HepG2 (cell line): ENCODE data around the gene MAN1B1. TPM values are rescaled to one million over a fixed set of nuclear protein-coding genes. Genes with fewer than 3 reads are reported as not detected.

Experiments used
- ATAD3A ChIP-seq: sonication (generic); formaldehyde crosslinking; IDR thresholded peaks from 2 replicates; pipeline ENCODE4 v1.4.0; 2020; ENCODE audit warnings: missing genetic modification reagents
- MYC ChIP-seq: sonication (generic); formaldehyde crosslinking; IDR thresholded peaks from 2 replicates; pipeline ENCODE4 v1.9.0; 2021; ENCODE audit warnings: missing genetic modification reagents, borderline replicate concordance
- NAIF1 ChIP-seq: sonication (generic); formaldehyde crosslinking; IDR thresholded peaks from 2 replicates; pipeline ENCODE4 v1.5.0; 2020; ENCODE audit warnings: mild to moderate bottlenecking, missing genetic modification reagents, borderline replicate concordance
- NR2F2 ChIP-seq: IDR thresholded peaks from 2 replicates; pipeline ENCODE4 v1.6.1; 2012; ENCODE audit warnings: low read depth, inconsistent platforms, borderline replicate concordance
- PHF20 ChIP-seq: sonication (generic); formaldehyde crosslinking; IDR thresholded peaks from 2 replicates; pipeline ENCODE4 v1.5.0; 2020; ENCODE audit warnings: mild to moderate bottlenecking, missing genetic modification reagents
- PHF5A ChIP-seq: IDR thresholded peaks from one replicate; pipeline ENCODE4 v1.6.1; 2018; ENCODE audit warnings: low read depth, missing genetic modification reagents; ENCODE audit not compliant: unreplicated experiment
- RFX1 ChIP-seq: fragments of 450-650 bp; IDR thresholded peaks from 2 replicates; pipeline ENCODE4 v1.6.1; 2017
- SMAD3 ChIP-seq: sonication (generic); formaldehyde crosslinking; IDR thresholded peaks from 2 replicates; pipeline ENCODE4 v1.4.0; 2020; ENCODE audit warnings: missing genetic modification reagents
- SNRNP70 ChIP-seq: fragments of 200-400 bp; formaldehyde crosslinking; IDR thresholded peaks from 2 replicates; pipeline ENCODE4 v1.6.1; 2017; ENCODE audit warnings: mild to moderate bottlenecking, low read depth, low read length, moderate library complexity
- ZEB1 ChIP-seq: IDR thresholded peaks from 2 replicates; pipeline ENCODE4 v1.6.1; 2012; ENCODE audit warnings: mild to moderate bottlenecking, low read depth, inconsistent platforms; ENCODE audit not compliant: insufficient replicate concordance
- ZNF20 ChIP-seq: sonication (generic); formaldehyde crosslinking; IDR thresholded peaks from 2 replicates; pipeline ENCODE4 v1.4.0; 2020; ENCODE audit warnings: mild to moderate bottlenecking, moderate library complexity, missing genetic modification reagents
- ZNF207 ChIP-seq: fragments of 450-650 bp; IDR thresholded peaks from 2 replicates; pipeline ENCODE4 v1.6.1; 2016; ENCODE audit warnings: antibody characterized with exemption, borderline replicate concordance
- ZNF546 ChIP-seq: sonication (generic); formaldehyde crosslinking; conservative IDR thresholded peaks from 2 replicates; pipeline ENCODE4 v1.8.1; 2023; ENCODE audit warnings: mild to moderate bottlenecking, missing genetic modification reagents
- ZNF75D ChIP-seq: sonication (generic); formaldehyde crosslinking; IDR thresholded peaks from 2 replicates; pipeline ENCODE4 v1.8.1; 2023; ENCODE audit warnings: missing genetic modification reagents, mild to moderate bottlenecking, borderline replicate concordance
- polyA plus RNA-seq, 8 experiments: library from polyadenylated mRNA; depleted of rRNA in 3 of 8; stranded (reverse) in 7 of 8; unstranded in 1 of 8; fragments of >200 nt; fragmentation: Illumina TruSeq in 4 of 8; extraction: Trizol in 4 of 8; gene quantifications; 2 replicates each; pipeline versions ENCODE4 v1.2.1 to v1.2.3, GENCODE V29; 2011 to 2016; ENCODE audit warnings: low read depth in 4 of 8, missing spikeins in 1 of 8, mixed read lengths in 1 of 8; ENCODE audit not compliant: insufficient read depth in 1 of 8
- total RNA-seq, 5 experiments: library from RNA; depleted of rRNA; stranded (reverse); fragments of >200 nt; fragmentation: Illumina TruSeq; extraction: Trizol; gene quantifications; 2 replicates each; pipeline ENCODE4 v1.2.3, GENCODE V29; 2016; ENCODE audit warnings: low read depth in 1 of 5
- TF ChIP-seq, protein P1 (sequence below): sonication (generic); formaldehyde crosslinking; IDR thresholded peaks from 2 replicates; pipeline ENCODE4 v1.8.0; 2022; ENCODE audit warnings: low read depth, missing genetic modification reagents
- TF ChIP-seq, protein P2 (sequence below): sonication (generic); formaldehyde crosslinking; IDR thresholded peaks from 2 replicates; pipeline ENCODE4 v1.4.0; 2020; ENCODE audit warnings: mild to moderate bottlenecking, missing genetic modification reagents
- TF ChIP-seq, protein P3 (sequence below): sonication (generic); formaldehyde crosslinking; IDR thresholded peaks from 2 replicates; pipeline ENCODE4 v1.4.0; 2020; ENCODE audit warnings: missing genetic modification reagents, mild to moderate bottlenecking, borderline replicate concordance
- TF ChIP-seq, protein P4 (sequence below): sonication (generic); formaldehyde crosslinking; IDR thresholded peaks from 2 replicates; pipeline ENCODE4 v1.5.0; 2020; ENCODE audit warnings: missing genetic modification reagents
- TF ChIP-seq, protein P5 (sequence below): sonication (generic); formaldehyde crosslinking; IDR thresholded peaks from 2 replicates; pipeline ENCODE4 v1.5.0; 2020; ENCODE audit warnings: missing genetic modification reagents
- TF ChIP-seq, protein P6 (sequence below): sonication (generic); formaldehyde crosslinking; IDR thresholded peaks from 2 replicates; pipeline ENCODE4 v1.8.1; 2023; ENCODE audit warnings: missing genetic modification reagents, mild to moderate bottlenecking, borderline replicate concordance

MAN1B1 gene
- total and polyA plus RNA-seq, 2 of the 13 experiments (the other 11 are each of a cell fraction or from before 2014, with no cell fraction given), result 48.9 to 59.5 TPM

DNA sequence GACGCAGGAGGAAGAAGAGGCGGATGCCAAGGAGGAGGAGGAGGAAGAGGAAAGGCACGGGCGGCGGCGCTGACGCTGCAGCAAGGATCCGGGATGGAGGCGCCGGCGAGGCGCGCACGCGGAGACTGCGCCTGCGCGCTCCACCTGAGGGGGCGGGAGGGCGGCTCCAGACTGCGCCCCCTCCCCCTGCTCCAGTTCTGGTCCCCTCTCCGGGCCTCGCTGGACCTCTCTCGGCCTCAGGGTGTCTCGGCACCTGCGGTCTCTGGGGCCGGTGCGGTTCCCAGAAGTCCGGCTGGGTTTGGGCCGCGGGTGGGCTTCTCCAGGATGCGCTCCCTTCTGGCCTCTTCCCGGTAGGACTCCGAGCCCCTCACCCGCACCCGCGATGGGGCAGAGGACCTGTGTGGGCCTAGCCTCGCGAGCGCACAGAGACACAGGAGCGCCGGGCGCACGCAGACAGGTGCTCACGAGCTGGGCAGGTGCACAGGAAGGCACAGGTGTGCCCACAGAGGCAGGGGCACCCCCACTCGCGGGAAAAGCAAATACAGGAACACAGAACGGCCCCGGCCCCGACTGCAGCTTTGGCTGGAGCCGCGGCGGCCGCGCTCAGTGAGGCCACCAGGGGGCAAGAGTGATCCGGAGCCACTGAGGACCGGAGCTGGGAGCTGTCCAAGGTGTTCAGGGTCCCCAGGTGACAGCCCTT lies 40.5 kb upstream of the MAN1B1 start, which contains the start of gene NPDC1 (continued):
- TF ChIP-seq, protein P1, sequence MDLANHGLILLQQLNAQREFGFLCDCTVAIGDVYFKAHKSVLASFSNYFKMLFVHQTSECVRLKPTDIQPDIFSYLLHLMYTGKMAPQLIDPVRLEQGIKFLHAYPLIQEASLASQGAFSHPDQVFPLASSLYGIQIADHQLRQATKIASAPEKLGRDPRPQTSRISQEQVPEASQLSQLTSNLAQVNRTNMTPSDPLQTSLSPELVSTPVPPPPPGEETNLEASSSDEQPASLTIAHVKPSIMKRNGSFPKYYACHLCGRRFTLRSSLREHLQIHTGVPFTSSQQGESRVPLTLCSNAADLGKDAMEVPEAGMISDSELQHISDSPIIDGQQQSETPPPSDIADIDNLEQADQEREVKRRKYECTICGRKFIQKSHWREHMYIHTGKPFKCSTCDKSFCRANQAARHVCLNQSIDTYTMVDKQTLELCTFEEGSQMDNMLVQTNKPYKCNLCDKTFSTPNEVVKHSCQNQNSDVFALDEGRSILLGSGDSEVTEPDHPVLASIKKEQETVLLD, result peak; percentile 60
- TF ChIP-seq ZNF75D (CRISPR knock-in tag), result no peak
- no peak for TF ChIP-seq ZNF20
- peak; percentile 47; the same call in 1 of the 2 replicates for TF ChIP-seq NAIF1 (CRISPR knock-in tag)
- TF ChIP-seq, protein P2, sequence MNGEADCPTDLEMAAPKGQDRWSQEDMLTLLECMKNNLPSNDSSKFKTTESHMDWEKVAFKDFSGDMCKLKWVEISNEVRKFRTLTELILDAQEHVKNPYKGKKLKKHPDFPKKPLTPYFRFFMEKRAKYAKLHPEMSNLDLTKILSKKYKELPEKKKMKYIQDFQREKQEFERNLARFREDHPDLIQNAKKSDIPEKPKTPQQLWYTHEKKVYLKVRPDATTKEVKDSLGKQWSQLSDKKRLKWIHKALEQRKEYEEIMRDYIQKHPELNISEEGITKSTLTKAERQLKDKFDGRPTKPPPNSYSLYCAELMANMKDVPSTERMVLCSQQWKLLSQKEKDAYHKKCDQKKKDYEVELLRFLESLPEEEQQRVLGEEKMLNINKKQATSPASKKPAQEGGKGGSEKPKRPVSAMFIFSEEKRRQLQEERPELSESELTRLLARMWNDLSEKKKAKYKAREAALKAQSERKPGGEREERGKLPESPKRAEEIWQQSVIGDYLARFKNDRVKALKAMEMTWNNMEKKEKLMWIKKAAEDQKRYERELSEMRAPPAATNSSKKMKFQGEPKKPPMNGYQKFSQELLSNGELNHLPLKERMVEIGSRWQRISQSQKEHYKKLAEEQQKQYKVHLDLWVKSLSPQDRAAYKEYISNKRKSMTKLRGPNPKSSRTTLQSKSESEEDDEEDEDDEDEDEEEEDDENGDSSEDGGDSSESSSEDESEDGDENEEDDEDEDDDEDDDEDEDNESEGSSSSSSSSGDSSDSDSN, result peak; percentile 47
- no peak for TF ChIP-seq ZNF546 (CRISPR knock-in tag)
- TF ChIP-seq, protein P3, sequence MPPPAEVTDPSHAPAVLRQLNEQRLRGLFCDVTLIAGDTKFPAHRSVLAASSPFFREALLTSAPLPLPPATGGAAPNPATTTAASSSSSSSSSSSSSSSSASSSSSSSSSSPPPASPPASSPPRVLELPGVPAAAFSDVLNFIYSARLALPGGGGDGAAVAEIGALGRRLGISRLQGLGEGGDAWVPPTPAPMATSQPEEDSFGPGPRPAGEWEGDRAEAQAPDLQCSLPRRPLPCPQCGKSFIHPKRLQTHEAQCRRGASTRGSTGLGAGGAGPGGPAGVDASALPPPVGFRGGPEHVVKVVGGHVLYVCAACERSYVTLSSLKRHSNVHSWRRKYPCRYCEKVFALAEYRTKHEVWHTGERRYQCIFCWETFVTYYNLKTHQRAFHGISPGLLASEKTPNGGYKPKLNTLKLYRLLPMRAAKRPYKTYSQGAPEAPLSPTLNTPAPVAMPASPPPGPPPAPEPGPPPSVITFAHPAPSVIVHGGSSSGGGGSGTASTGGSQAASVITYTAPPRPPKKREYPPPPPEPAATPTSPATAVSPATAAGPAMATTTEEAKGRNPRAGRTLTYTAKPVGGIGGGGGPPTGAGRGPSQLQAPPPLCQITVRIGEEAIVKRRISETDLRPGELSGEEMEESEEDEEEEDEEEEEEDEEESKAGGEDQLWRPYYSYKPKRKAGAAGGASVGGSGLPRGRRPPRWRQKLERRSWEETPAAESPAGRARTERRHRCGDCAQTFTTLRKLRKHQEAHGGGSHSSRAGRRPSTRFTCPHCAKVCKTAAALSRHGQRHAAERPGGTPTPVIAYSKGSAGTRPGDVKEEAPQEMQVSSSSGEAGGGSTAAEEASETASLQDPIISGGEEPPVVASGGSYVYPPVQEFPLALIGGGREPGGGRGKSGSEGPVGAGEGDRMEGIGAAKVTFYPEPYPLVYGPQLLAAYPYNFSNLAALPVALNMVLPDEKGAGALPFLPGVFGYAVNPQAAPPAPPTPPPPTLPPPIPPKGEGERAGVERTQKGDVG (CRISPR knock-in tag), result no peak
- TF ChIP-seq ZNF207, result no peak
- peak; percentile 39 for TF ChIP-seq PHF20 (CRISPR knock-in tag)
- TF ChIP-seq ATAD3A, result no peak
- TF ChIP-seq SNRNP70, result no peak
- TF ChIP-seq, protein P4, sequence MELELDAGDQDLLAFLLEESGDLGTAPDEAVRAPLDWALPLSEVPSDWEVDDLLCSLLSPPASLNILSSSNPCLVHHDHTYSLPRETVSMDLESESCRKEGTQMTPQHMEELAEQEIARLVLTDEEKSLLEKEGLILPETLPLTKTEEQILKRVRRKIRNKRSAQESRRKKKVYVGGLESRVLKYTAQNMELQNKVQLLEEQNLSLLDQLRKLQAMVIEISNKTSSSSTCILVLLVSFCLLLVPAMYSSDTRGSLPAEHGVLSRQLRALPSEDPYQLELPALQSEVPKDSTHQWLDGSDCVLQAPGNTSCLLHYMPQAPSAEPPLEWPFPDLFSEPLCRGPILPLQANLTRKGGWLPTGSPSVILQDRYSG (CRISPR knock-in tag), result 0 out of 2 replicates have a peak, but pooled peaks have one; percentile 67
- peak; percentile 96 for TF ChIP-seq SMAD3 (CRISPR knock-in tag)
- TF ChIP-seq RFX1, result no peak
- TF ChIP-seq, protein P5, sequence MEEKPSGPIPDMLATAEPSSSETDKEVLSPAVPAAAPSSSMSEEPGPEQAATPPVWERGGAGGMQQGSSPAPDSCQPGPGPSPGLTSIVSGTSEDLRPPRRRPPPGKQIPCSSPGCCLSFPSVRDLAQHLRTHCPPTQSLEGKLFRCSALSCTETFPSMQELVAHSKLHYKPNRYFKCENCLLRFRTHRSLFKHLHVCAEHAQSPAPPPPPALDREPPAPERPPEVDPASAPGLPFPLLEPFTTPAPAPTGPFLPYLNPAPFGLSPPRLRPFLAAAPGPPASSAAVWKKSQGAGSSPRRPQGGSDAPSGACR (CRISPR knock-in tag), result peak; percentile 49; the same call in 1 of the 2 replicates
- TF ChIP-seq PHF5A (CRISPR knock-in tag), result no peak
- TF ChIP-seq MYC (CRISPR knock-in tag), result peak; percentile 50; the same call in 1 of the 2 replicates
- peak; percentile 7 for TF ChIP-seq ZEB1
- TF ChIP-seq NR2F2, result no peak
- TF ChIP-seq, protein P6, sequence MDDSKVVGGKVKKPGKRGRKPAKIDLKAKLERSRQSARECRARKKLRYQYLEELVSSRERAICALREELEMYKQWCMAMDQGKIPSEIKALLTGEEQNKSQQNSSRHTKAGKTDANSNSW (CRISPR knock-in tag), result 0 out of 2 replicates have a peak, but pooled peaks have one; percentile 25
